Activated CD8-positive, alpha-beta memory T cell treated with anti-CD3 and anti-CD28 coated beads for 1 hour (primary cell): ENCODE results near the gene ELOVL2.
"Not testable (repeated sequence)": the region's sequence is repeated elsewhere in the genome, so short reads cannot be mapped to it uniquely, and the experiment has no call there.

Source experiments
- DNase-seq, 2 donors: peaks; one replicate each; pipeline ENCODE4 v3.0.0-alpha.2; 2020; ENCODE audit warnings: low read depth in 1 of 2; ENCODE audit errors: extremely low read depth in 1 of 2

ELOVL2 gene, protein sequence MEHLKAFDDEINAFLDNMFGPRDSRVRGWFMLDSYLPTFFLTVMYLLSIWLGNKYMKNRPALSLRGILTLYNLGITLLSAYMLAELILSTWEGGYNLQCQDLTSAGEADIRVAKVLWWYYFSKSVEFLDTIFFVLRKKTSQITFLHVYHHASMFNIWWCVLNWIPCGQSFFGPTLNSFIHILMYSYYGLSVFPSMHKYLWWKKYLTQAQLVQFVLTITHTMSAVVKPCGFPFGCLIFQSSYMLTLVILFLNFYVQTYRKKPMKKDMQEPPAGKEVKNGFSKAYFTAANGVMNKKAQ

DNA sequence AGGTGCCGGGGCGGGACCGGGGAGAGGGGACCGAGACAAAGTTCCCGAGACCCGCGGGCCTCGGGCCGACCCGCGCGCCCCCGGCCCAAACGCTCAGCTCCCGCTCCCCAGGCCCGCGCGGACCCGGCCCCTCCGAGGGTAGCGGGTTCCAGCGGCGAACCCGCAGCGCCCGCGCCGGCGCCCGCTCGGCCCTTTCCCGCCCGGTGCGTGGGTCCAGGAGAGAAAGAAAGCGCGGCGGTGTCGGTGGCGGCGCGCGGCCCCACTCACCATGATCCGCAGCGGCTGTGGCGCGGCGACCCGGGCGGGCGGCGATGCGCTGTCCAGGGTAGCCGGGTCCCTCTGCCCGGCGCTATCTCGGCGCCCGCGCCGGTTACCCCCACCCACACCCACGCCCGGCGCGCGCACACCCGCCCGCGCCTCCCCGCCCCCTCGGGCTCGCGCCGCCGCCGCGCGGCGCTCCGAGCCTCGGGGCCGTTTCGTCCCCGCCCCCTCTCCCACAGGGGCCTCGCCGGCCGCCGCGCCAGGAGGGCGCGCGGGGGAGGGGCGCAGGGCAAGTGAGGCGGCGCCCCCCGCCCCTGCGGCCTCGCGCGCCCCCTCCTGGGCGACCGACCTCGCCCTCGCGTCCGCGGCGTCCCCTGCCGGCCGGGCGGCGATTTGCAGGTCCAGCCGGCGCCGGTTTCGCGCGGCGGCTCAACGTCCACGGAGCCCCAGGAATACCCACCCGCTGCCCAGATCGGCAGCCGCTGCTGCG, at the start of gene ELOVL2:
ELOVL2 (minus strand) TSS at position 345 of the 751 bp plus-strand sequence; CDS start at position 270, 75 bp downstream.
- no peak for DNase-seq

DNA sequence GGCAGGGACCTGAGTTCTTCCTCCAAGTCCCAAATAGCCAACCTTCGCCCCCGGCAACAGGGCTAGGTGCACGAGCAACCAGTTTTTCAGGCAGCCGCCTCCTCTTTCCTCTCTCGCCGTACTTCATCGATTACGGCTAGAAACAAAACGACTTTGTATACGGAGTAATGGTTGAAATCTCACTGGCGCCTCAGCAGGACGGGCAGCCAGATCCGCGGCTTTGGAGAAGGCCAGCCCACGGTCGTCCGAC, 49.2 kb upstream of the ELOVL2 start:
- DNase-seq, result no peak

DNA sequence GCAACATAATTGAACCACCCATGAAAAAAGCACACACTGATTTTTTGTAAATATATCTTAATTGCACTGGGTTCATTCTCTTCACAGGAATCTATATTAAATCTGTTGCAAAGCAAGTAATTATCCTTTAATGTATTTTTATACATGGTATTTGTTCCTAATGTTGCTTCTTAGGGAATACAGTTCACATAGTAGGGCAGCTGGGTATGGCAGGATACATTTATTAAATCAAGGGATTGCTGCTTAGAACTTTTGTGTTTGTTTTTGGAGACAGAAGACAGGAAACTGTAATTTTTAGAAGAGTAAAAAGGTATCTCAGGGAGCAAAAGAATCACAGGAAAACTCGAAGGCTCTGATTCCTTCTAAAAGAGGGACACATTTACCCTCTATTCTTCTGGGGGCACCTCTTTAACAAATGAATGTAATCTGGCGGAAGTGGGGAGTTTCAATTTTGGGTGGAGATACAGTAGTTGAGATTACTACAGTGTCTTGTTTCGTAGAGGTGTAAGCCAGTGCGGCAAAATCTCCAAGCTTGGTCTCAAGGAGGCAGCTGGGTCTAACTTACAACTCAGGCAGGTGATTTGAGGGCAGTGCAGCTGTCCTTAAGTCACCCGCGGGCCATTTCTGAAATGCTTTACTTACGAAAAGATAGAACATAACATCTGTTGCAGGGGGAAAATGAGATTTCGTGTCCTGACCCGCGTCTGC, 48.7 kb upstream of the ELOVL2 start:
- no peak for DNase-seq

DNA sequence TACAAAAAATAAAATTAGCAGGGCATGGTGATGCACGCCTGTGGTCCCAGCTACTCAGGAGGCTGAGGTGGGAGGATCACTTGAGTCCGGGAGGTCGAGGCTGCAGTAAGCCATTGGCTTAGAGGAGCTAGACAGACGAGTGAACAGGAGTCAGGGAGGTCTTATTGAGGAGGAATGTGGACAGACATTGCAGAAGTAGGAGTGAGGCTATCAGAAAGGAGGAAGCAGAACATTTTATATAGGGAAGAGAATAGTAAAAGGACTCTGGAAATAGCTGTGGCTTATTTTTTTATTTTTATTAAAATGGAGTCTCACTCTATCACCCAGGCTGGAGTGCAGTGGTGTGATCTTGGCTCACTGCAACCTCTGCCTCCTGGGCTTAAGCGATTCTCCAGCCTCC, 47.0 kb upstream of the ELOVL2 start:
- DNase-seq, result not testable (repeated sequence)

DNA sequence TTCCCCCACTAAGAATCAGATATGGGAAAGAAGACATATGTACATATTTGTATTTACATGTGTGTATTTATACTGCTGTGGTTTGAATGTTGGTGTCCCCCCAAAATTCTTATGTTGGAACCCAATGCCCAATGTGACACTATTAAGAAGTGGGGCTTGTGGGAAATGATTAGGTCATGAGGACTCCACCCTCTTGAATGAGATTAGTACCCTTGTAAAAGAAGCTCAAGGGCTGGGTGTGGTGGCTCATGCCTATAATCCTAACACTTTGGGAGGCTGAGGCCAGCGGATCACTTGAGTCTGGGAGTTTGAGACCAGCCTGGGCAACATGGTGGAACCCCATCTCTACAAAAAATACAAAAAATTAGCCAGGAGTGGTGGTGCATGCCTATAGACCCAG, 45.6 kb upstream of the ELOVL2 start:
- no peak for DNase-seq

DNA sequence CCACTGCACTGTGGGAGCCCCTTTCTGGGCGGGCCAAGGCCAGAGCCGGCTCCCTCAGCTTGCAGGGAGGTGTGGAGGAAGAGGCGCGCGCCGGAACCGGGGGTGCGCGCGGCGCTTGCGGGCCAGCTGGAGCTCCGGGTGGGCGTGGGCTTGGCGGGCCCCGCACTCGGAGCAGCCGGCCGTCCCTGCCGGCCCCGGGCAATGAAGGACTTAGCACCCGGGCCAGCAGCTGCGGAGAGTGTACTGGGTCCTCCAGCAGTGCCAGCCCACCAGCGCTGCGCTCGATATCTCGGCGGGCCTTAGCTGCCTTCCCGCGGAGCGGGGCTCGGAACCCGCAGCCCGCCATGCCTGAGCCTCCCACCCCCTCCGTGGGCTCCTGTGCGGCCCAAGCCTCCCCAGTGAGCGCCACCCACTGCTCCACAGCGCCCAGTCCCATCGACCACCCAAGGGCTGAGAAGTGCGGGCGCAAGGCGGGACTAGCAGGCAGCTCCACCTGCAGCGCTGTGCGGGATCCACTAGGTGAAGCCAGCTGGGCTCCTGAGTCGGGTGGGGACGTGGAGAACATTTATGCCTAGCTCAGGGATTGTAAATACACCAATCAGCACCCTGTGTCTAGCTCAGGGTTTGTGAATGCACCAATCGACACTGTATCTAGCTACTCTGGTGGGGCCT, 43.2 kb upstream of the ELOVL2 start:
- not testable (repeated sequence) for DNase-seq

DNA sequence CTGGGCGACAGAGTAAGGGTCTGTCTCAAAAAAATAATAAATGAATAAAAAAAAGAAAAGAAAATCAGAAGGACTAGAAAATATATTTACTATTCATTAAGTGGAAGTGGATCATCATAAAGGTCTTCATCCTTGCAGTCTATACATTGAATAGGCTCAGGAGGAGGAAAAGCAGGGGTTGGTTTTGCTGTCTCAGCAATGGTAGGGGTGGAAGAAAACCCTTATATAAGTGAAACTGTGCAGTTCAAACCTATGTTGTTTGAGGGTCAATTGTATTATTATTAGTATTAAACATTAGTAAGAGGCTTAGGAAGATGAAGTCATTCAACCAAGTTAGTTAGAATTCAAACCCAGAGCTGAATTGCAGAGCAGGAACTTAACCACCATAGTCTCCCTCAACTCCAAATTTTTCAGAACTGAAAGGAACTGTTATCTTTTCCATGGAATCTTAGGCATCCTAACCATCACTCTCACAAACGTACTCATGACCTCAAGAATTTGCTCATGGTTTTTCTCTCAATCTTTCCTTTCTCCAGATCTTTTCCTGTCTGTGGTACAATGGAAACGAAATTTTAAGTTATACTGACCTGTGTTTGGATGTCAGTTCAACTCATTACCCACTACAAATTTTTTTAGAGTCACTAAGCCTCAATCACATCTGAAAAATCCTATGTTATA, 41.8 kb upstream of the ELOVL2 start:
- no peak for DNase-seq

DNA sequence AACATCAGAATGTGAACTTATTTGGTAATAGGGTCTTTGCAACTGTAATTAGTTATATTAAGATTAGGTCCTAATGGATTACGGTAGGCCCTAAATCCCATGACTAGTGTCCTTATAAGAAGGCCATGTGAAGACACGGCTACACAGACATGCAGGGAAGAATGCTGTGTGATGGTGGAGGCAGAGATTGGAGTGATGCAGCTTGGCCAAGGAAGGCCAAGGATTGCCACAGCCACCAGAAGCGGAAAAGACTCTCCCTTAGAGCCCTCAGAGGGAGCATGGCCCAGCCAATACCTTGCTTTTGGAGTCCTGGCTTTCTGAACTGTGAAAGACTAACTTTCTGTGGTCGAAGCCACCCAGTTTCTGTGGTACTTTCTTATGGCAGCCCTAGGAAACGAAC, 39.9 kb upstream of the ELOVL2 start:
- no peak for DNase-seq

DNA sequence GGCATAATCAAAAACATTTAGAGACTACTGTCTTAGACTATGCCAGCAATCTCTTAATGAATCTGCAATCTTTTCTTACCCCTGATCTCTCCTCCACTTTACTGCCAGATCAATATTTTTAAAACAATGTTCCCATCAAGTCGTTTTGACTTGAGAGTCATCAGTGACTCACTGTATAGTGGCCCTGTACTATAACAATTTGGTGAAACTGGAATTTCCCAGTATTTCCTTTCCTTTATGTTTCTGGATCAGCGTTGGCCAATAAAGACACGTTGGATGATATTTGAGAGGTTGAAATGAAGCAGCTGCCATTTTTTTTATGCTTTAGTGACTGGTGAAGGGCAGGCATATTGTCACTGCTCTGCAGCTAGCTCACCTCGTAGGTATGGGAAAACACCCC, 39.4 kb upstream of the ELOVL2 start:
- no peak for DNase-seq

DNA sequence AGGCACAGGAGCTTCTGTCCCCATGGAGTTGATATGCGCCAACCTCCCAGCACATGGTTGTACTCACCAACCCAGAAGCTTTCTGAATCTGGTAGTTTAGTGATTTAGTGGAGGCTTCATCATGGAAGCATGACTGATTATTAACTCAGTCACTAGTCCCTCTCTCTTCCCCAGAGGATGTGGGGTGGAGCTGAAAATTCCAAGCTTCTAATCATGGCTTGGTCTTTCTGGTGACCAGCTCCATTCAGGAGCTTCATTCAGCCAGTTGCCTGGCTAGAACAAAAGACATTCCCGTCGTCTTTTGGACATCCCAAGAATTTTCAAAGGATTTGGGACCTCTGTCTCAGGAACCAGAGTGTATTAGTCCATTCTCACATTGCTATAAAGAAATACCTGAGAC, 36.2 kb upstream of the ELOVL2 start:
- no peak for DNase-seq

DNA sequence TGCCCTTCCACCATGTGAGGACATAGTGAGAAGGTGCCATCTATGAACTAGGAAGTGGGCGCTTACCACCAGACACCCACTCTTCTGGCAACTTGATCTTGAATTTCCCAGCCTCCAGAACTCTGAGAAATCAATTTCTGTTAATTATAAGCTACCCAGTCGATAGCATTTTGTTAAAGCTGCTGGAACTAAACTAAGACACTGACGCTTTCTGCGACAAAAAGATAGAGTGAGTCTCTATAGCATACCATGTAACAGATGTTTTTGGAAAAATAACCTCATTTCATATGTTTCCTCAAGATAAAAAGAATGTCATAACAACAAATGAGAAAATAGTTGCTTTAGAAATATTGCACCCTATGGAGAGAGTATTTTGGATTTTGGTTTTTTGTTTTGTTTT, 34.2 kb upstream of the ELOVL2 start:
- DNase-seq, result no peak

DNA sequence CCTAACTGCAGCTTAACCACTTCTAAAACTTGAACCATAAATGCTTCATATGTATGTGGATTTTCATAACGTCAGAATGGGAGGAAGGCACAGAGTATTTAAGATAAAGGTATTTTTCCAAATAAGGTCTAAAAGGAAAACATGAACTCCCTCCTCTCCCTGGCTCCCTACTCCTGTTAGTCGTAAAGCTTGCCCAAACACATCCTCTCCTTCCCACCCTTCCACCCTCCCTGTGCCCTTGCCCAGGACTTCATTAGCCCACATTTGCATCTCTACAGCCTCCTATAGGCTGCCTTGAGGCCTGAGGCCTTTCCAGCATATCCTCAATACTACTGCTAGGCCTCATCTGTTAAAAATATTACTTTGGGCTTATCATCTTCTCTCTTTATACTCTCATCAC, 32.4 kb upstream of the ELOVL2 start:
- no peak for DNase-seq

DNA sequence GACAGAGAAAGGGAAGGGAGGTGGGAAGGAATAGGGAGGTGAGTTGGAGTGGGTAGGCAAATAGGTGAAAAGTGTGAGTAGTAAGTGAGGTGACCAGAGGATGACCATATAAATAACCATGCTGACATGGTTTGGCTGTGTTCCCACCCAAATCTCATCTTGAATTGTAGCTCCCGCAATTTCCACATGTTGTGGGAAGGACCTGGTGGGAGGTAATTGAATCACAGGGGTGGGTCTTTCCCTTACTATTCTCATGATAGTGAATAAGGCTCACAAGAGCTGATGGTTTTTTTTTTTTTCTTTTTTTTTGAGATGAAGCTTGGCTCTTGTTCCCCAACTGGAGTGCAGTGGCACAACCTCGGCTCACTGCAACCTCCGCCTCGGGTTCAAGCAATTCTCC, 28.0 kb upstream of the ELOVL2 start:
- DNase-seq, result no peak

DNA sequence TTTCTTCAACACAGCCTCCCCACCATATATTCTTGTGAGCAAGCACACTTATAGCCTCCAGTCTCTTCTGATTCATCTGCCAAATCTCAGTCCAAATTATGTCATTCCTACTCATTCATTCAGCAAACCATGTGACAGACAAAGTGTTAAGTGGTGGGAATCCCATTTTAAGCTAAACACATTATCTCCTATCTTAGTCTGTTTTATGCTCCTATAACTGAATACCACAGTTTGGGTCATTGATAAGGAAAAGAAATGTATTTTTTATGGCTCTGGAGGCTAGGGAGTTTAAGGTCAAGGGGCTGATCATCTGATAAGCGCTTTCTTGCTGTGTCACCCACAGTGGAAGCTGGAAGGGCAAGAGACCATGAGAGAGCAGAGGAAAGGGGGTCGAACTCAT, 25.7 kb upstream of the ELOVL2 start:
- no peak for DNase-seq

DNA sequence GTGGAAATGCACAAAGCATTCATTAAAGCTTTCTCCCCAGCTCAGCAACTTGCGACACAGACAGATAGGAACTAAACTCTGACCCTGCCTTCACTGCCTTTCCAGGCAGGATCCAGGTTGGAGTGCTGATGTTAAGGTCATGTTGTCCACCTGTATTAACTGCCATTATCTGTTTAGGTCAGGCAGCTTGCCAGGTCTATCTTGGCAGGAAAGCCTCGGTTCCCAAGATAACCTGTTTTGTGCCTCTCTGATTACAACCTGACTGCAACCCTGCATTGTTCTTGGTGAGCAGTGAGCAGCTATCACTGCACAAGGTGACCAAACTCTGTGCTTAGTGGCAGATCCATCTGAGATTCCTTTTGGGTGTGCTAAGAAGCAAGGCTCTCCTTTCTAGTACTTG, 23.2 kb upstream of the ELOVL2 start:
- DNase-seq, result no peak

DNA sequence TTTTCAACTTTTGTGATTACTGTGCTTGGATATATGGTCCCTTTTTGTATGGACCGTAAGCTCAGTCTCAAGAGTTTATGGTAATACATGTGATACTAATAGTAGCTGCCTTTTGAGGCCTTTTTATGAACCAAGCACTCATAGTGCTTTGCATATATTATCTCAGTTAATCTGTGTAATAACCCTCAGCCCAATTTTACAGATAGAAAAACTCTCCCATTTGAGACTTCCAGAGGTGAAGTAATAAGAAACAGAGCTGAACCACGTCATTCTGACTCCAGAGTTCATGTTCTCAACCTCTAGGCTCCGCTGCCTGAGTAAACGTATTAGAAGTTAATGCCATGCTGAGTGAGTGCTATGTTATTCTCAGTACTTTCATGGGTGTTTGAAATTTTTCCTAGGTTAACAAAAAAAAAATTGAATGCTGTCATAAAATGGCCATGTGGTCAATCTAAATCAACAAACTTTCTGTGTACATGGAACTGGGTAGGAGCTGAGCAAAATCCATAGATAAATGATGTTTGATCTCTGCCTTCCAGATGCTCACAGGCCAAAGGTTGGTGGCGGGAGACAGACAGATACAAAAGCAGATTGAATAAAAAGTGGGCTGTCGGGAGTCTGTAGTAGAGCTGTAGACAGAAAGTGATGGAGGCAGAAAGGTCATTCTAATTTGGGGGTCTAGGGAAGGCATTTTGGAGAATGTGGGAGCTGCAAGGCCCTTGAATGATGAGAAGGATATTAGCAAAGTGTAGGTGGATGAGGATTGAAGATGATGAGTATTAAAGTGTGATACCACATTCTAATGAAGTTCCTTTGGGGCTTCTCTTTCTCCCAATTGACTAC, 22.6 kb upstream of the ELOVL2 start:
- no peak for DNase-seq

DNA sequence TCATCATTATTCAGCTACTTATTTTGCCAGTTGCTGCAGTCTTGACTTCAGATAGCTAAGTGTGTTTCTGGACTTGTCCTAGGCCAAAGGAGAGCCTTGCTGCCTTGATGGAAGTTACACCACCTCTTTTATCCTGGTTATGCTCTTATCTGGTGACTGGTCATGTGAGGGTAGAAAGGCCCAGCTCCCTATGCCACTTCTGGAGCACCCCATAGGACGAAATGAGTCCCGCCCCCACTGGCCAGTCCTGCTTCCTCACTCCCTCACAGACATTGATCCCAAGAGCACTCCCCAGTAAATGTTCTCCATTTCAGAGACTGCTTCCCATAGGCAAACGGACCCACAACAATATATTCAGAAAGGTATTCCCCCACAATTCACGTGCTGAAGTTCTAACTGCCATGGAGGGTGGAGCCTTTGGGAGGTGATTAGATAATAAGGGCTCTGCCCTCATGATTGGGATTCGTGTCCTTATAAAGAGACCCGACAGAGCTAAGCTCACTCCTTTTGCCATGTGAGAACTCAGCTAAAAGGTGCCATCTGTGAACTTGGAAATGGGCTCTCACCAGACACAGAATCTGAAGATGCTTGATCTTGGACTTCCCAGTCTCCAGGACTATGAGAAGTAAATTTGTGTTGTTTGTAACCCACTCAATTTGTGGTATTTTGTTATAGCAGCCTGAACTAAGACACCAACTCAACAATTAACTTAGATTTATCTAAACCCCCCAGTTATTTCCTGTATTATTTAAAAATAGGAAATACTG, 21.5 kb upstream of the ELOVL2 start:
- DNase-seq, result no peak

DNA sequence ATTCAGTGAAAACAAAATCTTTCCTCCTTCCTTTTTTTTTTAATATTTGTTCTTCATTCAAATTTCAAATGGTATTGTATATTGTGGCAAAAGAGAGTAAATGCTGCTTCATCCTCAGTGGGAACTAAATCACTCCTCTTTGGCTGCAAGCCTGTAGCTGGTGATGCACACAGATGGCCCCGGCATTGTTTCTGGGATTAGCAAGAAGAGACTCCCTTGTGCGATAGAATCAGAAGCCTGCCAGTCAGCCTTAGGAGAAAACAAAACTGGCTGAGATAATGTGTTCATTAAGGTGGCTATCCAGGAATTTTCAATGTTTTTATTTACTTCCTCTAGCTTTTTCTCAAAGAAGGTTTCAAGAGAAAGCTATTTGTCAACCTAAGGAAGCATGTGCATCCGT, 20.7 kb upstream of the ELOVL2 start:
- DNase-seq, result no peak

DNA sequence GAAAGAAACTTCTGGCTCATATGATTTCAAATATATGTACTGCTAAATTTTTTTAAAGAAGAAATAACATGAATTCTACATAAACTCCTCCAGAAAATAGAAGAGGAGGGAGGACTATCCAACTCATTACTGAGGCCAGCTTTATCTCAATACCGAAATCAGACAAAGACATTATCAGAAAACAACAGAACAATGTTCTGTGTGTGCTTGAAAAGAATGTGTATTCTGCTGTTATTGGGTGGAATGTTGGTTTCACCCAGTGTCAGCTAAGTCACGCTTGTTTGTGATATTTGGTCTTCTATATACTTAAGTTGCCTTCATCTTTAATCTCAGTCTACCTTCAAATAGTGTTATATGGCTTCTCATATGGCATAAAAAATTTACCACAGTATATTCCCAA, 18.6 kb upstream of the ELOVL2 start:
- no peak for DNase-seq

DNA sequence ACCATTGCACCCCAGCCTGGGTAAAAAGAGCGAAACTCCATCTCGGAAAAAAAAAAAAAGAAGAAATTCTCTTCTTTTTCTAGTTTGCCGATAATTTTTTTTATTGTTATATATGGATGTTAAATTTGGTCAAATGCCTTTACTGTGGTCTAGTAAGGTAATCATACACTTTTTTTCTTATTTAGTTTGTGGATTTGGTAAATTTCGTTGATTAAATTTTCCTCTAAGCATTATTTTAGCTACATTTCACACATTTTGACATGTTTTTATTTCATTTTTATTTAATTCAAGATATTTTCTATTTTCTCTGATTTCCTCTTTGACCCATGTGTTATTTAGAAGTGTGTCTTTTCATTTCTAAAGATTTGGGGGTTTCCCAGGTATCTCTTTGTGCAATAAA, 18.0 kb upstream of the ELOVL2 start:
- no peak for DNase-seq
